HG03066 (cell line): ENCODE results near the gene HNRNPA3.
"Not testable (repeated sequence)": the region's sequence is repeated elsewhere in the genome, so short reads cannot be mapped to it uniquely, and the experiment has no call there.

Experiments
- ATAC-seq: cut with Tn5 transposase; IDR thresholded peaks from one replicate; pipeline ENCODE4 v1.9.1; 2021; ENCODE audit warnings: low read depth; ENCODE audit not compliant: unreplicated experiment

Gene HNRNPA3

GRCh38 chr2:177254433-177255226 lies 42.0 kb downstream of the HNRNPA3 start:
- ATAC-seq, result no peak

- no peak for ATAC-seq
These were observed 42.6 kb downstream of the HNRNPA3 start for GRCh38 chr2:177255227-177255601.

GRCh38 chr2:177256026-177256425 lies 43.4 kb downstream of the HNRNPA3 start:
- ATAC-seq, result no peak

- no peak for ATAC-seq
These were observed 44.1 kb downstream of the HNRNPA3 start for GRCh38 chr2:177256695-177257094.

- ATAC-seq, result no peak
These were observed 44.9 kb downstream of the HNRNPA3 start for GRCh38 chr2:177257471-177257870.

- ATAC-seq, result no peak
These were observed 45.5 kb downstream of the HNRNPA3 start for GRCh38 chr2:177258059-177258458.

- ATAC-seq, result no peak
These were observed 47.8 kb downstream of the HNRNPA3 start for GRCh38 chr2:177260379-177260778.

GRCh38 chr2:177261116-177262060 lies 48.8 kb downstream of the HNRNPA3 start:
- ATAC-seq, result no peak

GRCh38 chr2:177262092-177262491 lies 49.5 kb downstream of the HNRNPA3 start:
- no peak for ATAC-seq

- ATAC-seq, result no peak
These were observed 50.4 kb downstream of the HNRNPA3 start for GRCh38 chr2:177262958-177263450.

GRCh38 chr2:177263451-177264208 lies 51.0 kb downstream of the HNRNPA3 start:
- peak; percentile 39 for ATAC-seq

GRCh38 chr2:177264209-177264692 lies 51.7 kb downstream of the HNRNPA3 start:
- peak; percentile 13 for ATAC-seq

GRCh38 chr2:177264693-177265587 lies 52.3 kb downstream of the HNRNPA3 start, which contains the start of gene NFE2L2:
NFE2L2 (minus strand) TSS chr2:177264727; CDS start chr2:177264576, 151 bp downstream.
- peak; percentile 59 for ATAC-seq

- peak; percentile 18 for ATAC-seq
These were observed 53.5 kb downstream of the HNRNPA3 start for GRCh38 chr2:177265824-177266817.

- not testable (repeated sequence) for ATAC-seq
These were observed 54.4 kb downstream of the HNRNPA3 start for GRCh38 chr2:177266955-177267354.

- ATAC-seq, result no peak
These were observed 55.7 kb downstream of the HNRNPA3 start for GRCh38 chr2:177268187-177268871.

GRCh38 chr2:177268901-177269300 lies 56.3 kb downstream of the HNRNPA3 start:
- ATAC-seq, result no peak
